Raji (cell line): ENCODE results near the gene MORN1.

Experiments used
- POLR2A ChIP-seq: IDR thresholded peaks from 2 replicates; pipeline ENCODE4 v1.6.1; 2011; ENCODE audit warnings: low read depth, low read length, control low read depth; ENCODE audit not compliant: insufficient read depth

MORN1 gene

GRCh38 chr1:2391041-2391930, at the start of gene MORN1, which contains the start of gene RER1:
MORN1 (minus strand) TSS chr1:2391554; CDS start chr1:2391533, 21 bp downstream.
RER1 (plus strand) TSS chr1:2391841; CDS start chr1:2395791, 3,950 bp downstream.
- TF ChIP-seq POLR2A, result peak; percentile 92

GRCh38 chr1:2439369-2439768, 48.0 kb upstream of the MORN1 start:
- TF ChIP-seq POLR2A, result no peak

- TF ChIP-seq POLR2A, result no peak
Observed at GRCh38 chr1:2438641-2439040, 47.3 kb upstream of the MORN1 start.

- no peak for TF ChIP-seq POLR2A
Observed at GRCh38 chr1:2438038-2438437, 46.7 kb upstream of the MORN1 start.

- TF ChIP-seq POLR2A, result no peak
Observed at GRCh38 chr1:2437617-2438016, 46.3 kb upstream of the MORN1 start.

- no peak for TF ChIP-seq POLR2A
Observed at GRCh38 chr1:2436876-2437275, 45.5 kb upstream of the MORN1 start.

- no peak for TF ChIP-seq POLR2A
Observed at GRCh38 chr1:2435746-2436355, 44.5 kb upstream of the MORN1 start.

GRCh38 chr1:2435091-2435490, 43.7 kb upstream of the MORN1 start:
- no peak for TF ChIP-seq POLR2A

GRCh38 chr1:2433936-2434655, 42.7 kb upstream of the MORN1 start:
- no peak for TF ChIP-seq POLR2A

- no peak for TF ChIP-seq POLR2A
Observed at GRCh38 chr1:2433196-2433595, 41.8 kb upstream of the MORN1 start.

GRCh38 chr1:2432441-2432844, 41.1 kb upstream of the MORN1 start:
- no peak for TF ChIP-seq POLR2A

- no peak for TF ChIP-seq POLR2A
Observed at GRCh38 chr1:2431518-2431917, 40.2 kb upstream of the MORN1 start.

- no peak for TF ChIP-seq POLR2A
Observed at GRCh38 chr1:2431103-2431502, 39.7 kb upstream of the MORN1 start.

GRCh38 chr1:2430592-2430973, 39.2 kb upstream of the MORN1 start:
- TF ChIP-seq POLR2A, result no peak

- no peak for TF ChIP-seq POLR2A
Observed at GRCh38 chr1:2429780-2430591, 38.6 kb upstream of the MORN1 start.
